MM.1S (cell line): ENCODE results near the gene RAD23B.

Experiments
- DNase-seq: peaks from one replicate; pipeline ENCODE4 v3.0.0-alpha.2; 2015
- H2AFZ ChIP-seq: fragments of 300-600 bp; sonication (generic); 2 replicates; pipeline ENCODE4 v1.6.0; 2016; ENCODE audit warnings: antibody characterized with exemption, low read length
- H3F3A ChIP-seq: fragments of 300-600 bp; sonication (generic); 2 replicates; pipeline ENCODE4 v1.6.1; 2016; ENCODE audit warnings: mild to moderate bottlenecking, antibody characterized with exemption, low read length, moderate library complexity, mixed read lengths; ENCODE audit not compliant: insufficient read depth
- H3K27ac ChIP-seq: fragments of 300-600 bp; sonication (generic); 2 replicates; pipeline ENCODE4 v1.5.1; 2016; ENCODE audit warnings: mild to moderate bottlenecking, low read length
- H3K27me3 ChIP-seq: fragments of 300-600 bp; sonication (generic); replicated peaks from 2 replicates; pipeline ENCODE4 v1.6.0; 2016; ENCODE audit warnings: low read length; ENCODE audit not compliant: insufficient read depth
- H3K36me3 ChIP-seq: fragments of 300-600 bp; sonication (generic); replicated peaks from 2 replicates; pipeline ENCODE4 v1.6.1; 2016; ENCODE audit warnings: mild to moderate bottlenecking, low read length, mixed read lengths; ENCODE audit not compliant: insufficient read depth
- H3K4me1 ChIP-seq: fragments of 300-600 bp; sonication (generic); 2 replicates; pipeline ENCODE4 v1.6.1; 2016; ENCODE audit warnings: low read length, mixed read lengths
- H3K4me2 ChIP-seq: fragments of 300-600 bp; sonication (generic); 2 replicates; pipeline ENCODE4 v1.6.0; 2016; ENCODE audit warnings: low read depth, low read length
- H3K4me3 ChIP-seq: fragments of 300-600 bp; sonication (generic); 2 replicates; pipeline ENCODE4 v1.5.1; 2016; ENCODE audit warnings: low read length, mixed read lengths
- H3K79me2 ChIP-seq: fragments of 300-600 bp; sonication (generic); 2 replicates; pipeline ENCODE4 v1.6.1; 2016; ENCODE audit warnings: mixed run types, low read length, mixed read lengths
- H3K9ac ChIP-seq: fragments of 300-600 bp; sonication (generic); 2 replicates; pipeline ENCODE4 v1.6.1; 2016; ENCODE audit warnings: low read length, mixed read lengths
- H3K9me2 ChIP-seq: fragments of 300-600 bp; sonication (generic); replicated peaks from 2 replicates; pipeline ENCODE4 v1.6.1; 2016; ENCODE audit warnings: mild to moderate bottlenecking, low read length, mixed read lengths; ENCODE audit not compliant: insufficient read depth
- H3K9me3 ChIP-seq: fragments of 300-600 bp; sonication (generic); replicated peaks from 2 replicates; pipeline ENCODE4 v1.6.1; 2016; ENCODE audit warnings: mild to moderate bottlenecking, low read length, mixed read lengths; ENCODE audit not compliant: insufficient read depth
- H4K20me1 ChIP-seq: fragments of 300-600 bp; sonication (generic); 2 replicates; pipeline ENCODE4 v1.6.1; 2016; ENCODE audit warnings: mild to moderate bottlenecking, low read length, moderate library complexity, mixed read lengths; ENCODE audit not compliant: insufficient read depth
- EZH2 ChIP-seq: fragments of 300-600 bp; sonication (generic); optimal IDR thresholded peaks from 2 replicates; pipeline ENCODE3; 2017; ENCODE audit warnings: low read depth, mild to moderate bottlenecking, antibody characterized with exemption, low read length, mixed read lengths
- EZH2phosphoT487 ChIP-seq: fragments of 300-600 bp; sonication (generic); IDR thresholded peaks from 2 replicates; pipeline ENCODE4 v1.6.1; 2018; ENCODE audit warnings: antibody characterized with exemption, low read length
- TF ChIP-seq, protein P1 (sequence below): fragments of 300-600 bp; sonication (generic); IDR thresholded peaks from 2 replicates; pipeline ENCODE4 v1.5.1; 2016; ENCODE audit warnings: antibody characterized with exemption, low read length, mixed read lengths

The RAD23B gene

DNA sequence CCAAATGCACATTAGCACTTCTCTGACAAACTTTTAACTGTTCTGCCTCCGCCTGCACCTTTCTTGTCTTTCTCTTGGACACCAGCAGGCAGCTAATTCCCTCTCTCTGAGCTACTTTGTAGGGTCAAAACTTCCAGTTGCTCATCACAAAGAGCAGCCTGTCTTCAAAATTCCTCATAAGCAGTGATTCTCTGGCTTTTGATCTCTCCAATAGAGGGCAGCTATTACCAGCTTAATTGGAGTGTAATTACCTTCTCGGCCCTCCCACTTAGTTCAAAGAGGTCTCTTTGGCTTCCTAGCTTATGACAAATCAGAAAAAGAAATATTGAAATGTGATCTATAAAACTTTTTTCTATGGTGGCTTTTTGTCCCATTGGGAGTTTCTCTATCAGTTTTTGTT, 43.6 kb upstream of the RAD23B start:
- Histone ChIP-seq H3F3A (no peaks in the 10 kb centered on the region), H3K27ac (no peak overlapping the region), H4K20me1 (no peaks in the 10 kb centered on the region), H3K4me1 (no peaks in the 10 kb centered on the region), H3K4me3 (no peak overlapping the region), H3K9me2 (no peaks in the 10 kb centered on the region), H3K27me3 (no peaks in the 10 kb centered on the region), H2AFZ (no peak overlapping the region), H3K36me3 (no peaks in the 10 kb centered on the region), H3K4me2 (no peak overlapping the region), H3K79me2 (no peaks in the 10 kb centered on the region), H3K9ac (no peak overlapping the region), H3K9me3 (no peaks in the 10 kb centered on the region)
- no peak for DNase-seq
- TF ChIP-seq, protein P1, sequence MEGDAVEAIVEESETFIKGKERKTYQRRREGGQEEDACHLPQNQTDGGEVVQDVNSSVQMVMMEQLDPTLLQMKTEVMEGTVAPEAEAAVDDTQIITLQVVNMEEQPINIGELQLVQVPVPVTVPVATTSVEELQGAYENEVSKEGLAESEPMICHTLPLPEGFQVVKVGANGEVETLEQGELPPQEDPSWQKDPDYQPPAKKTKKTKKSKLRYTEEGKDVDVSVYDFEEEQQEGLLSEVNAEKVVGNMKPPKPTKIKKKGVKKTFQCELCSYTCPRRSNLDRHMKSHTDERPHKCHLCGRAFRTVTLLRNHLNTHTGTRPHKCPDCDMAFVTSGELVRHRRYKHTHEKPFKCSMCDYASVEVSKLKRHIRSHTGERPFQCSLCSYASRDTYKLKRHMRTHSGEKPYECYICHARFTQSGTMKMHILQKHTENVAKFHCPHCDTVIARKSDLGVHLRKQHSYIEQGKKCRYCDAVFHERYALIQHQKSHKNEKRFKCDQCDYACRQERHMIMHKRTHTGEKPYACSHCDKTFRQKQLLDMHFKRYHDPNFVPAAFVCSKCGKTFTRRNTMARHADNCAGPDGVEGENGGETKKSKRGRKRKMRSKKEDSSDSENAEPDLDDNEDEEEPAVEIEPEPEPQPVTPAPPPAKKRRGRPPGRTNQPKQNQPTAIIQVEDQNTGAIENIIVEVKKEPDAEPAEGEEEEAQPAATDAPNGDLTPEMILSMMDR, result peak; percentile 35
- no peak for TF ChIP-seq EZH2

DNA sequence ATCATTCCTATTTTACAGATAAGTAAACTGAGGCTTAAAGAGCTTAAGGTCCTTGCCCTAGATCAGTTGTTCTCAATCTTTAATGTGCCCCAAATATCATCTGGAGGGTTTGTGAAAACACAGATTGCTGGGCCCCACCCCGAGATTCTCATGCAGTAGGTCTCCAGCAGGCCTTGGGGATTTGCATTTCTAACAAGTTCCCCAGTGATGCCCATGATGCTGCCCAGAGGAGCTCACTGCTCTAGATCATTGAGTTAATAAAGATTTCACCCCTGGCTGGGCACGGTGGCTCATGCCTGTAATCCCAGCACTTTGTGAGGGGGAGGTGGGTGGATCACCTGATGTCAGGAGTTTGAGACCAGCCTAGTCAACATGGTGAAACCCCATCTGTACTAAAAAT, 42.8 kb upstream of the RAD23B start:
- TF ChIP-seq EZH2phosphoT487 (no peak), EZH2 (no peak)
- TF ChIP-seq, protein P1, result no peak

DNA sequence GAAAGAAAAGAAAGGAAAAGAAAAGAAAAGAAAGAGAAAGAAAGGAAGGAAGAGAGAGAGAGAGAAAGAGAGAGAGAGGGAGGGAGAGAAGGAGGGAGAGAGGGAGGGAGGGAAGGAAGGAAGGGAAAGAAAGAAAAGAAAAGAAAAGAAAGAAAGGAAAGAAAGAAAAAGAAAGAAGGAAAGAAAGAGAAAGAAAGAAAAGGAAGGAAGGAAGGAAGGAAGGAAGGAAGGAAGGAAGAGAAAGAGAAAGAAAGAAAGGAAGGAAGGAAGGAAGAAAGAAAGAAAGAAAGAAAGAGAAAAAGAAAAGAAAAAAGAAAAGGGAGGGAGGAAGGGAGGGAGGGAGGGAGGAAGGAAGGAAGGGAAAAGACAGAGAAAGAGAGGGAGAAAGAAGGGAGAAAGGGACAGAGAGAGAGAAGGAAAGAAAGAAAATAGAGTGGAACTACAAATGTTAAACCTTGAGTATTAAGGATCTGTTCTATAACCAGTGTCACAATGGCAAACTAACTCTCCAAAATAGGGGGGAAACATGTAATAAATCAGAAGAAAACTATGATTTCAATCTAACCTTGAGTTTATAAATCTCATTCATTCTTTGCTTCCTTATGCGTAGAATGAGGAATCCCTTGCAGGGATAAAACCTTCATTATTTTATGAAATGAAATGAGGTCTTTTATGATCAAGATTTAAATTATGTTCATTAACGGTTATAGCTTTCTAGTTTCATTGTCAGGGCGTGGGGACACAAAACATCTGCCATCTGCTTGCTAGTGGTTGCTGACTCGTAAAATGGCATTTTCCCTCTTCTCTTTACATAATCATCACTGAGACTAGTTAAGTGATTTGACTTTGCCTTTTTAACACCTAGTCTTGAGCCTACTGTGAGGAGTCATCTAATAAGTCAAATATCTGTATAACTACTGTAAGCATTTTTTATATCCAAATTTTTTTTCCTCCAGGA, 40.7 kb upstream of the RAD23B start:
- DNase-seq, result no peak
- Histone ChIP-seq H3K27me3 (no peaks in the 10 kb centered on the region), H4K20me1 (no peaks in the 10 kb centered on the region), H3K4me3 (no peak overlapping the region), H2AFZ (no peak overlapping the region), H3K36me3 (no peaks in the 10 kb centered on the region), H3F3A (no peaks in the 10 kb centered on the region), H3K27ac (no peak overlapping the region), H3K4me2 (no peak overlapping the region), H3K9me3 (no peaks in the 10 kb centered on the region), H3K4me1 (no peaks in the 10 kb centered on the region), H3K9ac (no peak overlapping the region), H3K79me2 (no peaks in the 10 kb centered on the region), H3K9me2 (no peaks in the 10 kb centered on the region)
- TF ChIP-seq, protein P1, result no peak
- TF ChIP-seq EZH2, result no peak
- TF ChIP-seq EZH2phosphoT487, result no peak

More for the DNA sequence above, 42.8 kb upstream of the RAD23B start:
- Histone ChIP-seq H2AFZ (no peak overlapping the region), H3K4me1 (no peaks in the 10 kb centered on the region), H4K20me1 (no peaks in the 10 kb centered on the region), H3K79me2 (no peaks in the 10 kb centered on the region), H3K4me2 (no peak overlapping the region), H3K36me3 (no peaks in the 10 kb centered on the region), H3K27me3 (no peaks in the 10 kb centered on the region), H3F3A (no peaks in the 10 kb centered on the region), H3K9me2 (no peaks in the 10 kb centered on the region), H3K4me3 (no peak overlapping the region), H3K9ac (no peak overlapping the region), H3K9me3 (no peaks in the 10 kb centered on the region), H3K27ac (no peak overlapping the region)
- no peak for DNase-seq
